Measurements from ENCODE around the gene ZNF749.
A peak's percentile ranks its signal among the peaks of the same experiment; 100 is the strongest.
"Not testable (repeated sequence)": the region's sequence is repeated elsewhere in the genome, so short reads cannot be mapped to it uniquely, and the experiment has no call there.

The ZNF749 gene

GRCh38 chr19:57465680-57466381 is 30.7 kb downstream of the ZNF749 start:
- DNase-seq (ENCODE audit: low read depth, low spot score) = no peak

GRCh38 chr19:57466489-57466888 is 31.4 kb downstream of the ZNF749 start:
- no peak for DNase-seq (ENCODE audit: low read depth, low spot score)

- no peak for DNase-seq (ENCODE audit: low read depth, low spot score)
Measured at GRCh38 chr19:57473646-57474045, 38.5 kb downstream of the ZNF749 start.

- peak; percentile 89 for DNase-seq (ENCODE audit: low read depth, low spot score)
Measured at GRCh38 chr19:57477191-57478008, 42.3 kb downstream of the ZNF749 start, which contains the start of gene ZNF772. Gene ZNF772, minus strand, starts transcription at chr19:57477566. Its CDS starts 257 bp downstream, at chr19:57477309.

- DNase-seq (ENCODE audit: low read depth, low spot score) = peak; percentile 93
Measured at GRCh38 chr19:57487477-57488298, 52.6 kb downstream of the ZNF749 start, which contains the start of gene ZNF419. Gene ZNF419, plus strand, starts transcription at chr19:57487750. Its CDS starts 201 bp downstream, at chr19:57487951.

- DNase-seq (ENCODE audit: low read depth, low spot score) = not testable (repeated sequence)
Measured at GRCh38 chr19:57488299-57488644, 53.1 kb downstream of the ZNF749 start.

Data from activated naive CD8-positive, alpha-beta T cell treated with anti-CD3 and anti-CD28 coated beads, Interleukin-2, amount 50 U/mL, for 16 hours (primary cell).